ENCODE measurements around the gene EPS15.

DNA sequence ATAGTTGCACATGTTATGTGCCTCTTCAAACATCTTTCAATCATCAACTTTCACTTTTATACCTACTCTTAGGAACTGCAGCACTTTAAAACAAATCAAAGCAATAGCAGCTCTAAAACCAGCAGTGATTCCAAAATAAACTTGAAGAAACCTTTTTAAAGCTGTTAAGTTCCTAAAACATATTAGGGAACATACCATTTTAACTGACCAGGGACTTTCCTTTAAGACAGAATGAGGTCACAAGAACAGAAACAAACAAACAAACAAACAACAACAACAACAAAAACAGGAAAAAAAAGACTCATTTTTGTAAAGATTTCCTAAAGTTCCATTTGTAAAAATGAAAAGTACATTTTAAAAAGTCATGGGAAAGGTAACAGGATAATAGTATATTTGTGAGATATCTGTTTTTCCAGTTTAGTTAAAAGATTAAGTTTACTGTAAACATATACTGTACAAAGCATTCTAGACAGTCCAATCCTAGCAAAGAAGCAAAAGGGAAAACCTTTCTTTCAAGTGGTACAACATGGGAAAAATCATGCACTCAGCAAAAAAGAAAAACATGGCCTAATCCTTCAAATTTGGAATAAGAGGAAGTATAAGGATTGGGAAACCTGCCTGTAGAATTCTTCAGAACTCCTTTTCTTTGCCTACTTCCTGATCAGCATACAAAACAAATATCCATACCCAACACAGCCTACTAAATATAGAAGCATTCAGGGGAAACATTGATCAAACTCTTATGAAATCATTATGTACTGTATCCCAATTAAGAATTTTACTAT lies 45.5 kb downstream of the EPS15 start:
- TF ChIP-seq, protein P1, sequence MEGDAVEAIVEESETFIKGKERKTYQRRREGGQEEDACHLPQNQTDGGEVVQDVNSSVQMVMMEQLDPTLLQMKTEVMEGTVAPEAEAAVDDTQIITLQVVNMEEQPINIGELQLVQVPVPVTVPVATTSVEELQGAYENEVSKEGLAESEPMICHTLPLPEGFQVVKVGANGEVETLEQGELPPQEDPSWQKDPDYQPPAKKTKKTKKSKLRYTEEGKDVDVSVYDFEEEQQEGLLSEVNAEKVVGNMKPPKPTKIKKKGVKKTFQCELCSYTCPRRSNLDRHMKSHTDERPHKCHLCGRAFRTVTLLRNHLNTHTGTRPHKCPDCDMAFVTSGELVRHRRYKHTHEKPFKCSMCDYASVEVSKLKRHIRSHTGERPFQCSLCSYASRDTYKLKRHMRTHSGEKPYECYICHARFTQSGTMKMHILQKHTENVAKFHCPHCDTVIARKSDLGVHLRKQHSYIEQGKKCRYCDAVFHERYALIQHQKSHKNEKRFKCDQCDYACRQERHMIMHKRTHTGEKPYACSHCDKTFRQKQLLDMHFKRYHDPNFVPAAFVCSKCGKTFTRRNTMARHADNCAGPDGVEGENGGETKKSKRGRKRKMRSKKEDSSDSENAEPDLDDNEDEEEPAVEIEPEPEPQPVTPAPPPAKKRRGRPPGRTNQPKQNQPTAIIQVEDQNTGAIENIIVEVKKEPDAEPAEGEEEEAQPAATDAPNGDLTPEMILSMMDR (IDR thresholded peaks at IDR 0.05), result no peak
- TF ChIP-seq POLR2A (IDR thresholded peaks at IDR 0.05) (no peak), POLR2AphosphoS5 (IDR thresholded peaks at IDR 0.05) (no peak)
